Measurements from ENCODE around the gene GTF2H2C. TPM values are rescaled to one million over a fixed set of nuclear protein-coding genes. Genes with fewer than 3 reads are reported as not detected.
"Not testable (repeated sequence)": the region's sequence is repeated elsewhere in the genome, so short reads cannot be mapped to it uniquely, and the experiment has no call there.

GTF2H2C gene
- total RNA-seq, 4 donors from 2014 or later: 5.6 to 77.2 (median 29.4) TPM

- WGBS, 2 donors (ENCODE audit: low coverage in 1 of 2): 53 to 58% methylated on average over 3 of the region's 3 CpGs
- in situ Hi-C loops (cut with MboI; ENCODE audit: low pct_ligation_motif_present in 1 of 4, low pct_unique_long_range_greater_than_20kb in 1 of 4, low sequenced_read_pairs in 3 of 4) (no loop called here), intact Hi-C loops (cut with DNase I; ENCODE audit: low total_unique reads) (no loop called here)
- Histone ChIP-seq H3K4me1 (peaks cover 0 to 19% (median 6%) of the 10 kb centered on the region in 4 donors), H3K27me3 (no peaks in the 10 kb centered on the region), H3K4me3 (no peak overlapping the region), H3K36me3 (no peaks in the 10 kb centered on the region), H3K27ac (peak overlapping the region in 1 of 4 donors; percentile 44), H3K9me3 (no peaks in the 10 kb centered on the region)
- DNase-seq: no peak
- TF ChIP-seq CTCF (IDR thresholded peaks at IDR 0.05) (no peak), EP300 (IDR thresholded peaks at IDR 0.05; ENCODE audit: low read depth) (no peak), POLR2AphosphoS5 (IDR thresholded peaks at IDR 0.05) (no peak), POLR2A (IDR thresholded peaks at IDR 0.05) (no peak)
Measured at GRCh38 chr5:69531406-69531801, 28.6 kb upstream of the GTF2H2C start.

- in situ Hi-C loops (cut with MboI; ENCODE audit: low pct_ligation_motif_present in 1 of 4, low pct_unique_long_range_greater_than_20kb in 1 of 4, low sequenced_read_pairs in 3 of 4); H3K27ac ChIP-seq; H3K4me3 ChIP-seq; H3K4me1 ChIP-seq; H3K36me3 ChIP-seq; DNase-seq; intact Hi-C loops (cut with DNase I; ENCODE audit: low total_unique reads); H3K27me3 ChIP-seq; H3K9me3 ChIP-seq: not testable (repeated sequence)
- 38% methylated on average over 3 of the region's 3 CpGs; no CpG with 5 or more reads in 1 of the 2 donors for WGBS, 2 donors (ENCODE audit: low coverage in 1 of 2)
Measured at GRCh38 chr5:69537911-69538310, 22.1 kb upstream of the GTF2H2C start.

- H3K27ac ChIP-seq; DNase-seq; H3K4me1 ChIP-seq; intact Hi-C loops (cut with DNase I; ENCODE audit: low total_unique reads); H3K9me3 ChIP-seq; H3K27me3 ChIP-seq; H3K4me3 ChIP-seq; H3K36me3 ChIP-seq; in situ Hi-C loops (cut with MboI; ENCODE audit: low pct_ligation_motif_present in 1 of 4, low pct_unique_long_range_greater_than_20kb in 1 of 4, low sequenced_read_pairs in 3 of 4): not testable (repeated sequence)
- WGBS, 2 donors (ENCODE audit: low coverage in 1 of 2): 100% methylated on average over 2 of the region's 2 CpGs; no CpG with 5 or more reads in 1 of the 2 donors
Measured at GRCh38 chr5:69538735-69539134, 21.3 kb upstream of the GTF2H2C start.

GRCh38 chr5:69541347-69541746, 18.6 kb upstream of the GTF2H2C start:
- WGBS, 2 donors (ENCODE audit: low coverage in 1 of 2): no CpG with 5 or more reads among the region's 1 CpG
- intact Hi-C loops (cut with DNase I; ENCODE audit: low total_unique reads); H3K27ac ChIP-seq; H3K27me3 ChIP-seq; in situ Hi-C loops (cut with MboI; ENCODE audit: low pct_ligation_motif_present in 1 of 4, low pct_unique_long_range_greater_than_20kb in 1 of 4, low sequenced_read_pairs in 3 of 4); H3K4me1 ChIP-seq; DNase-seq; H3K4me3 ChIP-seq; H3K36me3 ChIP-seq; H3K9me3 ChIP-seq: not testable (repeated sequence)

- in situ Hi-C loops (cut with MboI; ENCODE audit: low pct_ligation_motif_present in 1 of 4, low pct_unique_long_range_greater_than_20kb in 1 of 4, low sequenced_read_pairs in 3 of 4); H3K36me3 ChIP-seq; H3K4me1 ChIP-seq; H3K9me3 ChIP-seq; intact Hi-C loops (cut with DNase I; ENCODE audit: low total_unique reads); H3K27me3 ChIP-seq; H3K4me3 ChIP-seq; H3K27ac ChIP-seq; DNase-seq: not testable (repeated sequence)
- WGBS, 2 donors (ENCODE audit: low coverage in 1 of 2): no CpG with 5 or more reads among the region's 3 CpGs
Measured at GRCh38 chr5:69542838-69543618, 17.0 kb upstream of the GTF2H2C start.

GRCh38 chr5:69544602-69545001, 15.4 kb upstream of the GTF2H2C start:
- DNase-seq; H3K27me3 ChIP-seq; in situ Hi-C loops (cut with MboI; ENCODE audit: low pct_ligation_motif_present in 1 of 4, low pct_unique_long_range_greater_than_20kb in 1 of 4, low sequenced_read_pairs in 3 of 4); H3K4me1 ChIP-seq; H3K36me3 ChIP-seq; H3K9me3 ChIP-seq; H3K27ac ChIP-seq; H3K4me3 ChIP-seq; intact Hi-C loops (cut with DNase I; ENCODE audit: low total_unique reads): not testable (repeated sequence)
- no CpG with 5 or more reads among the region's 7 CpGs for WGBS, 2 donors (ENCODE audit: low coverage in 1 of 2)

- H3K36me3 ChIP-seq; in situ Hi-C loops (cut with MboI; ENCODE audit: low pct_ligation_motif_present in 1 of 4, low pct_unique_long_range_greater_than_20kb in 1 of 4, low sequenced_read_pairs in 3 of 4); H3K9me3 ChIP-seq; H3K4me1 ChIP-seq; intact Hi-C loops (cut with DNase I; ENCODE audit: low total_unique reads); DNase-seq; H3K27me3 ChIP-seq: not testable (repeated sequence)
- WGBS, 2 donors (ENCODE audit: low coverage in 1 of 2): 34 to 39% methylated on average over 2 to 19 of the region's 31 CpGs
- peak overlapping the region in 2 of 4 donors; percentile 25 to 46 for H3K4me3 ChIP-seq
- H3K27ac ChIP-seq: peak overlapping the region in 3 of 4 donors; percentile 36 to 55 (median 50)
Measured at GRCh38 chr5:69560587-69561431, 818 bp downstream of the GTF2H2C start.

GRCh38 chr5:69566172-69566571, 6.2 kb downstream of the GTF2H2C start:
- H3K4me3 ChIP-seq; H3K36me3 ChIP-seq; in situ Hi-C loops (cut with MboI; ENCODE audit: low pct_ligation_motif_present in 1 of 4, low pct_unique_long_range_greater_than_20kb in 1 of 4, low sequenced_read_pairs in 3 of 4); H3K4me1 ChIP-seq; H3K27ac ChIP-seq; intact Hi-C loops (cut with DNase I; ENCODE audit: low total_unique reads); H3K9me3 ChIP-seq; DNase-seq; H3K27me3 ChIP-seq: not testable (repeated sequence)
- 50 to 65% methylated on average over 1 to 2 of the region's 2 CpGs for WGBS, 2 donors (ENCODE audit: low coverage in 1 of 2)

- H3K4me3 ChIP-seq; DNase-seq; H3K4me1 ChIP-seq; intact Hi-C loops (cut with DNase I; ENCODE audit: low total_unique reads); in situ Hi-C loops (cut with MboI; ENCODE audit: low pct_ligation_motif_present in 1 of 4, low pct_unique_long_range_greater_than_20kb in 1 of 4, low sequenced_read_pairs in 3 of 4); H3K27ac ChIP-seq; H3K27me3 ChIP-seq; H3K9me3 ChIP-seq; H3K36me3 ChIP-seq: not testable (repeated sequence)
- 41% methylated on average over 2 of the region's 2 CpGs; no CpG with 5 or more reads in 1 of the 2 donors for WGBS, 2 donors (ENCODE audit: low coverage in 1 of 2)
Measured at GRCh38 chr5:69568072-69568471, 8.1 kb downstream of the GTF2H2C start.

Measured in transverse colon (tissue), 4 donors.